RKO (cell line): ENCODE measurements around the gene PPP2R2B.

Experiments used
- DNase-seq: peaks from one replicate; pipeline ENCODE4 v3.0.0-alpha.2; 2016; ENCODE audit warnings: low spot score

Gene PPP2R2B

DNA sequence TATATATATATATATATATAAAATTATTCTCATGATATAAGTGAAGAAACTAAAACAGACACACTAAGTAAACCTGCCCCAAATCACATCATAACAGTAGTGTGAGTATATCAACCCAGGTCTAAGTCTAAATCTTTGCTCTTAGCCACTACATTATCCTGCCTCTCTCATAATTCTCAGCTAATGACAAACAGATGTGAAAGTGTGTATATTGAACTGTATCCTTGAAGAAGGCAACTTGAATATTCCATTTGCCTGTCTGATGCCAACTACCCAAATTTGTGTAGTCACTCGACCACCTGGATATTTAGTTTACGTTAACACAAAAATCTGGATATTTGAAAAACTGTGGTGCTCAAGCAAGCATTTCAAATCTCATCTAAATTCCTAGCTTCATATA lies 97.4 kb downstream of the PPP2R2B start:
- no peak for DNase-seq

DNA sequence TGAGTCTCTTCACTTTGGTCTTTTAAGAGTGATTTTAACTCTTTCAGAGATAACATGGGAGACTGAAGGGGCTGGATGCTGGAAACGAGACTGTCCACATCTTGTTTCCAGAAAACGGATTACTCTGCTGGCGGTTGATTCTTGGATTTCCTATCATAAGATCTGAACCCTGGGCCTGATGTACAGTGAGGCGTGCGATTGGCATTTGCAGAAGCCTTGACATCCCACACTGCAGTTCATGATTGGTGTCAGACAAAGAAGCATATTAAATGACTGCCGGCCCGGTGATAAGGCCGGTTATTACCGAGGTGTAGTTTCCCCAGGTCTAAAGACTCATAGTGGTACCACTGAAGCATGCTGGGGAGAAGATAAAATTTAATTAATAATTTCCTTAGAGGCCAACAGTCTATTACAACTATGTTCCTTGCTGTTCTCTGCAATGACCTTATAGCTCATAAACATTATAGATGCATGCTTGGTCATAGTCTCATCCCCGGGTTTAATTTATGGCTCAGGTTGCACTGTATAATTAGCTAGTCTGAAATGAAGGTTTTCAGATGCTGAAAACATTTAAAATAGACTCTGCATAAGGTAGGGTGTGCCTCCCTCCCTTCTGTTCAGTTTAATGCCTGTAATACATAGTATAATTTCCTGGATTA lies 99.2 kb downstream of the PPP2R2B start:
- no peak for DNase-seq

DNA sequence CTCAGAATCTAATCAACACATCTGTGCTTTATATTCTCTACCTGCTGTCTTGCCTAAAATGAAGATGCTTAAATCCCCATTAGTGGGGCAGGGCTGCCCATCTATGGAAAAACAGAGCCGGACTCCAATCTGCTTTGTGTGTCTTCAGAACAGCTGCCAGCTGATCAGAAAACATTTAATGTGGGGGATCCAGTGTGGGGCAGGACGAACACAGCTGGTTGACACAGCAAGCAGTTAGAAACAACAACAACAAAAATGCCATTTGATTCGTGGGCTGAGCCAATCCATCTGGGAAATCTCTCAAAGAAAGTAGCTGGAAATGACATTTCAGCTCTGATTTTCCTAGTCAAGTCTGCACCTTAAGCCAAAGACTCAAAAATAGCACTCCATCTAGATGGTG lies 99.8 kb downstream of the PPP2R2B start:
- no peak for DNase-seq

DNA sequence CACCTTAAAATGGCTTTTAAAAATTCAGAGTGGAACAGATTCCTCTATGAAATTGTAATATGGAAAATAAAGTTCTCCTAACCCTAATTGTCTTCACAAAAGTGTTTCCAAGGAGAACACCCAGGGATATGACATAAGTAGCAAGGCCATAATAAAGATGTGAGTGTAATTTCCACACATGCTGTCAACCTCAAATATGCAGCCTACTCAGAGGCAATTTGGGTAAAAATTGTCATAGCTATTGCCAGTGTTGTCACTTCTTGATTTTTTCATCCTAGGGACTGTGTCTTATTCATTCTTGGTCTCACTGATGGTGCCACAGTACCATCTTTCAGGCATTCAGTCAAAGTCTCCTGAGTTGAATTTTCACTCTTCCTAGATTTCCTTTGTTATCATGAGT lies 100.3 kb downstream of the PPP2R2B start:
- no peak for DNase-seq

DNA sequence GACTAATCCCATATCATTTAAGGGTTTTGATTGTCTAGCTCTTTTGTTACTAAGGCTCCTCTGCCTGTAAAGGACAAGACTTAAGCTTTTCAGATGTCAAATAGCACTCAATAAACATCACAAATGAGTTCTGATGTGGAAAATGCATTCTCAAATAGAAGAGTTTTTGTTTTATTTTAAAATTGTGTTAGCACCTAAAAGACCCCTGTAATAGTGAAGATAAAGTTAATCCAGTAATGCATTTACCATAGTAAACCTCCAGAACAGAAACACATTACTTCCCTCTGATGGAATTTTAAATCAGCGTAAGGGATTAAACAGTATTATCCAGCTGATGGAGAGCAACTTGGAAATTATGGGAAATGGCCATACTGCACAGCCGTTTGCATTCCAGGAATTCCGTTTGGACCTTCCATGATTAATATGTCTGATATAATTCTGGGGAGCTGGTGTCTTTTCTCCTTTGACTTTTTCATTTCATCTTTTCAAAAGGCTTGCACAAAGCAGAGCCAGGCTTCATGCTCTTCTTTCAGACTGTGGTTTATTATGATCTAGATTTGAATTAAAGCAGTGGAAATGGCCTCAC lies 105.6 kb downstream of the PPP2R2B start:
- DNase-seq, result no peak

DNA sequence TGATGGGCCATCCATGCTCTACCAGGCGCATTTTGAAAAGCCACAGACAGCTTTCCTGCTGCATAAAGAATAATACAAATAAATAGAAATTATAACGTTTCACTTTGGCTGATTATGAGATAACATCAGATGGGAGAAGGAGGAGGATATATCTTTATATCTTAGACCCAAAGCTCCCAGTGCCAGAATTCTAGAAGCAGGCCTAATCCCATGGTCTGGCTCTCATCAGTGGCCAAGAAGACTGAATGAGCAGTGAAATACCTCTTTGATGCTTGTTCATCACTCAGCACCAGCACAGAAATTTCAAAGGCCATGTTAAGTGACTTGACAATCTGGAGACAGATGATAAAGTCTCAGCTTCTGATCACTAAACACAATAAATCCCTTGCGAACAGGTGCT lies 107.6 kb downstream of the PPP2R2B start:
- DNase-seq, result no peak

DNA sequence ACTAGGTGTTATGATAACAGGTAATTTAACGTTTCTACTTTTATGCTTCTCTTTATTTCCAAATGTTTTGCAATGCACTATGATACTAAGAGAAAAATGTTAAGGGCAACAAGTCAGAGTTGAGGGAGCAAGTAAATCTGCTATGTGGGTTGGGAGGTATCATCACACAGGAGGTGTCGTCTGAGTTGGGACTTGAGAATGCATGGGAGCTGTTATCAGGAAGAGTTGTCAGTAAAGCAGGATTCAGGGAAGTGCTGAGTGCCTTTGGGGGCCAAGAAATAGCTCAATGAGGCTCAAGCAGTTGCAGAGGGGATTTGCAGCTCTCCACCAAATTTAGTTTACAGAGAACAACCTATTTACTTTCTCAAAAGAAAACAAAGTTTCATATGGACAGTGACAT lies 108.0 kb downstream of the PPP2R2B start:
- no peak for DNase-seq

DNA sequence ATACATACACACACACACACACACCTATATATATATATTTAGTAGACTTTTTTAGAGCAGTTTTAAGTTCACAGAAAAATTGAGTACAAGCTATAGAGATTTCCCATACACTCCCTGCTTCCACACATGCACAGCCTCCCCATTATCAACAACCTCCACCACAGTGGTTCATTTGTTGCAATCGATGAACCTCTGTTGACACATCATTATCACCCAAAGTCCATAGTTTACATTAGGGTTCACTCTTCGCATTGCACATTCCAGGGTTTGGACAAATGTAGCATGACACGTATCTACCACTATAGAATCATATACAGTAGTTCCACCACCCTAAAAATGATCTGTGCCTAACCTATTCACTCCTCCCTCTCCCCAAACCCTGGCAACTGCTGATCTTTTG lies 111.0 kb downstream of the PPP2R2B start:
- no peak for DNase-seq

DNA sequence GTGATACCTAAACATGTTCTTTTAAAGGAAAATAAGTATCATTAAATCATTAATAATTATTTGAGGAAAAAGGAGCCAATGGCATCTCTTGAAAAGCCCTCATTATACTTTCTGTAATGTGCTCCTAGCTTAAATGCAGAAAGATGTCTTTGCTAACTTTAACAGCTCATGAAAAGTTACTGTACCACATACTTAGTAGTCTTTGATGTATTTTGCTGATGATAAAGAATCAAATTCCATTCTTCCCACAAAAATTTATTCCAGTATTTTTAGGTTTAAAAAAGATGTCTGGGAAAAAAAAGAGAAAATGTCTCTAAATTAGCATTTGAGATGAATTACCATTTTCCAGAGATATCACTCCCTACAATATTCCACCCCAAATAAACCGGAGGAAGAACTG lies 112.5 kb downstream of the PPP2R2B start:
- no peak for DNase-seq

DNA sequence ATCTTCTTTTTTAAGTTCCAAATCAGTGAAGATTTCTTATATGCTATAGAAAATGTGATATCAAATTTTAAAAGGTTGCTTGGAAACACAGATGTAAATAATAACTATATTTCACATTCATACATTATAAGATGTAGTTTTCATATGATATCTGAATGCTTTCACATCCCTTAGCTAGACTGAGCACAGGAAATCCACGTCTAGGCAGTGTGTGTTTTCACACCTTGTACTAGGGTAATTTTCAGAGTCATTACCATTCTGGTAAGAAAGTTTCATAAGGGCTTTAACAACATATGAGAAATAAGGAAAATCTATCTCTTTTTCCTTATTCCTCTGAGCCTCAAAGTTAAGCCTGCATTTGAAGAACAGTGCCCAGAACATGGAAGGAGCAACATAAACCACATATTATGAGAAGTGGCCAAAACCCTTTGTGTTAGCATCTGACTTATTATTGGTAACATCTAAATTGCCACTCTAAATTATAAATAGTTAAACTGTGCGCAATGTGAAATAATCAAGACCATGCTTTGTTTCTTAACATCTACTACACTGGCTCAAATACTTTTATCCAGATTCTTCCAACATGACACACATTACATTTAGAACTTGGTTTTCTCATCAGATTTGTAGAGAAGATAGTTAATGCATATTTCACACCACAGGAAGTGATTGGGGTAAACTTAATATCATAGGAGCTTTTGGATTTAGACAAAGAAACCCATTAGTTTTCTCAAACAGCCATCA lies 113.3 kb downstream of the PPP2R2B start:
- no peak for DNase-seq

DNA sequence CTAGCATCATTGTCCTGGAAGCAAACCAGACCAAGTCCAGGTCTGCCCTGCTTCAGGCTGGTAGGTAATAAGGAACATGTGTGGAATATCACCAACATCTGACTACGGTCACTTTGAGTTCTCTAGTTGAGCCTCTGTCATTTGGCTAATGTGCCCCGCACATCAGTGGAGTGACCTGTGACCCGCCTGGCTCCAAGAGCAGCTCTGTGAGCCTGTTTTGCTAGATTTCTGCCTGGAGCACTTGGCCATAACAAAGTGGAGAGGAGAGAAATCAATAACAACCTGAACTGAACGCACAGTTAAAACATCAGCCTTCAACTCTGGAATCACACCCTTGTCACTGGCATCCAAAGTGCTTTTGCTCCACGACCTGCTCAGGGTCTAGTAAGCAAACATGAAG lies 115.7 kb downstream of the PPP2R2B start:
- no peak for DNase-seq

DNA sequence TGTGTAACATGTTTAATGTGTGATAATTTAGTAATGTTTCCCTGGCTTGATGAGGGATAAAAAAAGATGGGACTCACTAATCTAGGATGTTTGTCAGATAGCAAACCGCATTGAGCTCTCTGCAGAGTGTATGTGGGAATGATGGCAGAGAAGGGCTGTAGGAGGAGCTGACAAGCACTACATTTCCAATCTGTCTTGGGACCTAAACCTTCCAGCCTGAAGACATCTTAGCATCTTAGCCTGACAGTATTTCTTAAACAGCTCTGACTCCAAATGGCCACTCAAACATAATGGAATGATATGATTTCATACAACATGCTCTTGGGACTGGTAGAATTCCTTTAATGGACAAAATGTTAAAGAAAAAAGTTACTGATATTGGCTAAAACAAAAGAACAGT lies 116.7 kb downstream of the PPP2R2B start:
- DNase-seq, result no peak

DNA sequence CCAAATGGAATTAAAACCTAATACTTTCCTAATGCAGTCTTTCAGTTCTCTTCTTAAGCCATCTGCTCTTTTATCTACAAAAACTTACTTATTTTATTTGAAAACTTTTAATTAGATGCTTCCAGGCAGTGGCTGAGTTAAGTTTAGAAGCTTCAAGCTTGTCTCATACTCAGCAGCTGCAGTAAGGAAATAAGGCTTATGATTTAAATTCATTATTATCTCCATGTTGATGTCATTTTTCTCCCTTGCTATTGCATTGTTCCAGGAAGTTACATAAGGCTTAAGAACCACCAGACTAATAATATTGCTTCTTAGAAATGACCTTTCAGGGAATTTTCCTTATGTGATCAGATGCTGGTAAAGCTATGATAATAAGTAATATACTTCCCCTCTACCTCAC lies 119.6 kb downstream of the PPP2R2B start:
- DNase-seq, result no peak

DNA sequence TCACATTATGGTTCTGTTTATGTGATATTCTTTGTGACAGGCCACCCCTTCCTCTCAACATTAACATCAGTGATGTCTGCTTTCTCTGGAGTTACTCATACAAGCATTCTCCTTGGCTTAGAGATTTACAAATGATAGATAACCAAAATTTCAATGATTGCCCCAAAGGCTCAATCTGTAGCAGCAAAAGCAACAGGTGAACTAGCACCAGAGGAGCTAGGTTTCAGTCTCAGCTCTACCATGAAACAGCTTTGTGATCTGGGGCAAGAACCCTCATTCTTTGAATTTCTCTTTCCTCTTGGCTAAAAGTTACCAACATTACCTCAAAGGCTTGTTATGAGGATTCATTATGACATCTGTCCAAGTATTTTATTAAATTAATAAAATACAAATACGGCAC lies 120.5 kb downstream of the PPP2R2B start:
- DNase-seq, result no peak

DNA sequence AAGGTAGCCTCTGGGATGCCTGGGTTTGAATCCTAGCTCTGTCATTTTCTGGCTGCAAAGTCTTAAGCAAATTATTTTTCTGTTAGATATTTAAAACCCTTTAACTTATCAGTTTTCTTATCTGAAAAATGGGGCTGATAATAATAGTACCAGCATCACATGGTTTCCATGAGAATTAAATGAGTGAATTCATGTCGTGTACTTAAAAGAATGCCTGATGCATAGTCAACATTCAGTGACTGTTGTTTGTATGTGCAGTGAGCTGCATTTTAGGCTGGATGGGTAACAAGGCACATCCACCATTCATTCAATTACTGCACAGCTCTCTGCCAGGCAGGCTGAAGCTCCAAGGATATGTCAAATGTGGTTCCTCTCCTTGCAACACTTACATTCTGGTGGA lies 122.0 kb downstream of the PPP2R2B start:
- DNase-seq, result no peak

DNA sequence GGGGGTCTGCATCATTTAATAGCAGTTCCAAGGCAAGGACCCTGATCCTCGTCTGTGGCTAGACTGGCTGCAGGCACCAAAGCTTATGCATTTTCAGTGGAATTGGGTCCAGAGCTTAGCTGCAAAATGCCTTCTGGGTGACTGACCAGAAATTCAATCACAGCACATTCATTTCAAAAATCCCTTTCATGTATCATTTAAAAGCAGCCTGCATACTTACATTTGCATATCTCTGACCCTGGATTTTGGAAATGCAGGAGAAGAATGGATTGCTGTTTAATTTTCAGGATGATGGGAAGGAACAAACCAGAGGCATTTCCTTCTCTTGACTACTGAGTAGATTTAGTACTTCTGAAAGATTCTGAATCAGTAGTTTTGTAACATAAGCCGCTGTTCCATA lies 122.8 kb downstream of the PPP2R2B start:
- no peak for DNase-seq

DNA sequence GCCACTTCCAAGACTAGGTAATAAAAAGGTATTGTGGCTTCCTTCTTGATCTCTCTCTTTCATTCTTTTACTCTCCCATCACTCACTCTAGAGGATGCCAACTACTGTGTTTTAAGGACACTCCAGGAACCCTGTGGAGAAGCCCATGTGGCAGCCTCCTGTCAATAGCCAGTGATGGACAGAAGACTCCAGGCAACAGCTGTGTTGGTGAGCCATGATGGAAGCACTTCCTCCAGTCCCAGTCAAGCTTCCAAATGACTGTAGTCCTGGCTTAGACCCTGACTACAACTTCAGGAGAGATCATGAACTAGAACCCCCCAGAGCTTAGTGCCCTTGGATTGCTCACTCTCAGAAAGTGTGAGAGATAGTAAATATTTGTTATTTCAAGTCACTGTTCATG lies 123.9 kb downstream of the PPP2R2B start:
- DNase-seq, result no peak

DNA sequence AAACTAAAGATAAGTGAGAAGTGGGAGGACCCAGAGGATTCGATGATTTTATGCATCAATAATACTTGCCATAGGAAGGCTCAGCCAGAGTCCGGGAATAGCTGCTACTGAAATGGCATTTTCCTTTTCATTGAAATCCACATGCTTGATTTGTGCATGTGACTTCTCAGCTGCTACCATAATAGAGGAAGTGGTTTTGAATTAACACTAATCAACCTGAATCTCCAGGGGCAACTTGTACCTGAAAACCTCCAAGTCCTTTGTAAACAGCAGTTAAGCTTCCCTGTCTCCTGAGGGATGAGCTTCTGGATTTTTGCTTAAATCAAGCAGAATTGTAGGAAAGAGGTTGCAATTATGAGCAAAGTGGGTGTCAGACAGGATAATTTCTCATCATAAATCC lies 124.9 kb downstream of the PPP2R2B start:
- DNase-seq, result no peak

DNA sequence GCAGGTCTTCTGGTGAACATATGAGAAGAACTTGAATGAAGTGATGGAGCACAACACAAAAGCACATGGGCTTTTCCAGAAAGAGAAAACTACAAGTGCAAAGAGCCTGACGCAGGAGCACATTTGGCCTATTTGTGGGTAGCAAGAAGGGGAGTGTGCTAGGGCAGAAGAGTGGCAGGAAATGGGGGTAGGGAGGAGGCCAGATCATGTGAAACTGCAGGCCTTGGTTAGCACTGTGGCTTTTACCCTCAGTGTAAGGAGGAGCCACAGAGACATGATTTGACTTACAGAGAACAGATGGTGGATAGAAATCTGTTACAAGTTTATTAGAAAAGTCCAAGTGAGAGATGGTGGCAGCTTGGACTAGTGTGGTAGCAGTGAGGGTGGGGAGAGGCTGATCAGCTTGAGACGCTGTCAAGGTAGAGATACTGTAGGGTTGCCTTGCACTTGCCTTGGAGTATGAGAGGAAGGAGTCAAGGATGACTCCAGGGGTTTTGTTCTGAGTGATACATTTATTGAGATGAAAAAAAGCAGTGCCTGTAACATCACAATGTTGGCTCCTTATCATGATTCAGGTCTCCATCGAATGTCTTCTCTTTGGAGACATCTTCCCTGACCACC lies 126.7 kb downstream of the PPP2R2B start:
- no peak for DNase-seq

DNA sequence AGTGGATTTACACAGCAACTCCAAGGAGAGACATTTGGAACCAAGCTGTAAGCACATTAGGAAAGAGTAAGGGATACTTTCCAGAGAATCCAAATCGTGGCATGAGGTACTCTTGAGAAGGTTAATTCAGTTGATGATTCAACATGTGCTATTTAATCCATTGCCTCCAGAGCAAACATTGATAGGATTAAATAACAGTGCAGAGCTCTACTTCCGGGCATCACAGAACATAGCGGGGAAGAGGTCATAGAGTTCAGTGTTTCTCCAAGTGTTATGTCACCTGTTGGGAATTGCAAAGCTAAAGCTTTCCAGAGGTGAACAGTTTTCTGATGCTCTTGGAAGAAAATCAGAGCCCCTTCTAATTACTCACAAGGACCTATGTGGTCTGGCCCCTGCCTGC lies 127.5 kb downstream of the PPP2R2B start:
- no peak for DNase-seq

DNA sequence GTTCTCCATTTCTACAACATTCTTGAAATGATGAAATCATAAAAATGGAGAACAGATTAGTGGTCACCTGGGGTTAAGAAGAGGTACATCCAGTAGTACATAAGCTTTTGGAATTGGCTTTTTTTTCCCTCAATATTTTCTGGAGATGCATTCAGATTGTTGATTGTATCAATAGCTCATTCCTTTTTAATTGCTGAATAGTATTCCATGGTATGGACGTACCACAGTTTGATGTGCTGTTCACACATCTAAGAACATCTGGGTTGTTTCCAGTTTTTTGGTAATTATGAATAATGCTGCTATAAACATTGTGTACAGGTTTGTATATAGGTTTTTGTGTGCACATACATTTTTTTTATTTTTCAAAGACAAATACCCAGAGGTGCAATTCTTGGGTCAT lies 130.0 kb downstream of the PPP2R2B start:
- no peak for DNase-seq

DNA sequence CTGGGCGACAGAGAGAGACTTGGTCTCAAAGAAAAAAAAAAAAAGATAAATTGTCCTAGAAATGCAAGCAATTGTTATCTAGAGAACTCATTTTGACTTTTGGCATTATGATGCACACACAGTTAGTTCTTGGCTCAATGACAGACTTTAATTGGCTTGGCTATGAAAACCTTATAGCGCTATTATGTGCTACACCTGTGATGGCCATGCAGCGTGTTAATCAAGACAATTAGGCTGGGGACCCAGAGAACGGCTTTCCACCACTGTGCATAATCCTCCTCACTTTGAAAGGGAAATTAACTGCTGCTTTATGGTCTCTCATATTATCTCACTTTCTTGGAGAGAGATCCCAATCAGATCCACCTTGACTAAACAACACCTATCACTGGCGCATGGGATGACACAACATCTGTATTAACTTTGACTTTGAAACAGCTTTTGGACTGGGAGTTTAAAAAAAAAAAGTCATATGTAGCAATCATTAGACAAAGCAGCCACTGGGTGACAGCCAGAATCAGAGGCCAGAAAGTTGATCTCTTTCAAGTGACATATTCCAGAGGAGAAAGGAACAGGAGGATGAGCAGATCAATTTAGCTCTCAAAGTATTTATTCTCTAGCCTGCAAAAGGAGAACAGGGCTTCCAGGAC lies 132.5 kb downstream of the PPP2R2B start:
- no peak for DNase-seq
